Cardiac septum (tissue), 1 donor: ENCODE measurements around the gene GPR139. TPM values are rescaled to one million over a fixed set of nuclear protein-coding genes. Genes with fewer than 3 reads are reported as not detected.

Experiments
- DNase-seq: peaks from one replicate; pipeline ENCODE4 v3.0.0-alpha.2; 2020; ENCODE audit warnings: low spot score
- intact Hi-C: fragments of 100-400 bp; cut with DNase I; formaldehyde crosslinking; loops from one replicate; pipeline ENCODE4 v1.14.0; 2022
- long read RNA-seq: library from polyadenylated mRNA; unstranded; transcript quantifications from one replicate; pipeline ENCODE4 v2.0.0, GENCODE V29; 2021
- total RNA-seq: library from RNA; stranded (reverse); fragmentation: NEBNext Ultra II Directional; extraction: Animal tissue kit (Norgen Biotek cat#: 25700); gene quantifications from one replicate; pipeline ENCODE4 v1.2.1, GENCODE V29; 2021
- donor health status: DM: no; HTN: no; CAD: no.

Gene GPR139
- total RNA-seq, result not detected
- long read RNA-seq, result 0 reads

DNA sequence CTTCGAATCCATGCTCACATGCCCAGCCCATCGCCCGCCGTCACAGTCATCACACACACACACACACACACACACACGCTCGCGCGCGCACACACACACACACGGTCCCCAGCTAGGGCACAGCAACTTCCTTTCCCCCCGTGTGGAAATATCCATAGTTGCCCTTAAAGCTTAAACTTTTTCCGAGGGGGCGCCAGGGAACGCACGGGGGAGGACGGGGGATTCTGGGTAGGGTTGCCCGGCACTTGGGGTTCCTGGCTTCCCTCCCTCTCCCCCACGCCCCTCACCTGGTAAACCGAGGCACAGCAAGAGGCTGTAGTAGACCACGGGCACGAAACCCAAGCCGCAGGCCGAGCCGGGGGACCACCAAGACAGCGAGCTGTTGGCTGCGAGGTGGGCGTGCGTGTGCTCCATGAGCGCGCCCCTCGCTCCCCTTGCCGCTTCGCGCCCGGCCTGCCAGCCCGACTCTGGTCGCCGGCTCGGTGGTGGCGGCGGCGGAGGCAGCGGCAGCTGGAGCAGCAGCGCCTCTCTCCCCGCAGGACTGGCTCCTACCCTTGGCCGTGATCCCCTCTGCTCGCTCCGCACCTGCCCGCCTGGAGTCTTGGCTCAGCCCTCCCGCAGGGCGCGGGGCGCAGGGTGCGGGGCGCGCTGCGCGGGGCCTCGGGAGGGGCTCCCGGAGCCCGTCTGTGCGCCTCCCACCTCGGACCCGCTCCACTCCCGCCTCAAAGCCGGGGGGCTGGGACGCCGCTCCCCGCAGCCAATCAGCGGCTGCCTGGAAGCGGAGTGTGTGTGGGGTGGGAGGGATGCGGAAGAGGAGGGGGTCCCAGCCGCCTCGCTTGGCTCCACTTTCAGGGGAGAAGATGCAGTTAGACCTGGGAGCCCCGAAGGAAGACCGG is at the start of gene GPR139:
Gene GPR139 (minus strand): TSS at position 688 of the 896 bp plus-strand sequence. CDS start 274 bp downstream, at position 414.
- DNase-seq, result no peak
- intact Hi-C loops, result no loop called here

DNA sequence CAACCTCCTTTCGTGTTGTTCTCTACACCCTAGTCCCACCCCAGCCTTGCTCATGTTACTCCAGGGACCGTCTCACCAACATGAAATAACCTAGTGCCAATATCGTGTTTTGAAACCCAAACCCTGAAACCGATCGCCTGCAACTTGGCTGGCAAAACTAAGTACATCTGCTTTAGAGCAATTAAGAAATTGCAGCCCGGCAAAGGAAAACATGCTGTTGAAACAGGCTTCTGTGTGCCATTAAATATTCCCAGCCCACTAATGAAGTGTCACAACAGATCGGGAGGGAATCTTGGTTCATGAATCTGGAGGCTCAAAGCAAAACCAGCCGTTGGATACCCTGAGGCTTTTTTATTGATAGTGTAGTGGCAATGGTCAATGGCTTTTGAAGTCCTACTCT is 48.3 kb upstream of the GPR139 start:
- intact Hi-C loops, result no loop called here
- no peak for DNase-seq

DNA sequence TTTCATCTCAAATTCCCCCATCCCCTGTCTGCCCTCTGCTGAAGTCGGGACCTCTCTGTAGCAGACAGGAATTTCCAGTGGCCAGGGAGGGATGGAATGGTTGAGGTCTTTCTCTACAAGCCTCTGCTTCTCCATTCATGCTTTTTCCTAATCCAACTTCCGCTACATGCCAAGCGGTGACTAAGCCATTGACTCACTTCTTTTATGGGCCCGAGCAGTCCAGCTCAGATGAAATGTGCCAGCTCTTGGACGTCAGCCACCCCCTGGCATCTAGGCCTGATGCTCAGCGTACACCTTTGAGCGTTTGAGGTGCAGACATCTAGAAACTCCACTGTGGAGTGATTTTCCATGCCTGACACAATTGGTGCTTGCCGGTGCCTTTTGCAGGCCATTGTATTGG is 40.7 kb upstream of the GPR139 start:
- no peak for DNase-seq

DNA sequence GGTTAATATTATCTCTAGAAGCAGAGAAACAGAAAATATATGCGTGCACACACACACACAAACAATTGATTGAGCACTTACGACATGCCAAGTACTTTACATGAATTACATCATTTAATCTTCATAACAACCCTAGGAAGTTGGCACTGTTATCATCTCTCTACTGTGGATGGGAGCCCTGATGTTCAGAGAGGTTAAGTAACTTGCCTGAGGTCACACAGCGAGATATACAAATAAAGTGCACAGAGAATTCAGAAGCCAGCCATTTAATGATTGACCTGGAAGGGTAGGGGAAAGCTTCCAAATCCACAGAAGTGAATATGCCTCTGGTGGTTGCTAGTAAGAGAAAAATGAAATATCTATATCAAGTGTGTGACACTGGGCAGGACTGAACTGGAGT is 37.5 kb upstream of the GPR139 start:
- no peak for DNase-seq
- intact Hi-C loops, result no loop called here

More for the DNA sequence above, 40.7 kb upstream of the GPR139 start:
- intact Hi-C loops, result no loop called here

DNA sequence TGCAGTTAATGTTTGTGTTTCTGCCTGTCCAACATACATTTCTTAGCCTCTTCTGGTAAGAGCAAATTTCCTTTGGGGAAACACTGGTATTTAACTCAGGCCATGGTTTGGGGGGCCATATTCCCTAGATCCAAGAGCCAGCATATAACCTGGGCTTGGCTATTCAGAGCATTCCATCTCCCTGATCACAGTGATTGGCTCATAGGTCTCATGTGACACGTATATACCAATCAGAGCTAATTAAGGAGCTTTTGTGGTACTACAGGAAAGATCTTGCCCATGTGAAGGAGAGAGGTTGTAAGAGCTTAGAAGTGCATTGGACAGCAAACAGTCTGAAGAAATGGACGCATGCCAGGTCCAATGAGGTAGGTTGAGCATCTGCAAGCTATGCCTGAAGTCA is 33.4 kb upstream of the GPR139 start:
- intact Hi-C loops, result no loop called here
- no peak for DNase-seq

DNA sequence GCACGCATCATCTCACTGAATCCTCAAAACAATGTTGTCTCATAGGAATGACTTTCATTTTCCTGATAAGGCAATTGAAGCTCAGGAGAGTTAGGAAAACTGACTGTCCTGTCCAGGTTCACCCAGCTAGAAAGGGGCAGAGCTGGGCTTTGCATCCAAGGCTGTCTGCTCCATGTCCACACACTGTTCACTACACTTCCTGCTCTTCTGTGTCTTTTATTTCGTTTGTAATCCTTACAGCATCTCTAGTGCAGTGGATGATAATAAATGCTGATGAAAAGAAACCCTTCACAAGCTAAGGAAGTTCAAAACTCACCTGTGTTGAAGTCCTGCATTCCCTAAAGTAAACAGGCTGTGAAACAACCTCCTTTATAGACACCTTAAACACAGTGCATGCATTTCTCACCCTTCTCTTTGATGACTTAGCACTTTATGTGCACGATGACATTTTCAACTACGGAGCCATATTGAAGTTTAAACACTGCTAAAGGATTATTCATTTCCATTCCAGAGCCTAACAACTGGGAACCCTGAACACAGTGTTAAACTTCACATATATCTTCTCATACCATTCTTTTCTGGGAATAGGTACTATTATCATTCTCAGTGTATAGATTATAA is 31.0 kb upstream of the GPR139 start:
- intact Hi-C loops, result no loop called here
- no peak for DNase-seq

DNA sequence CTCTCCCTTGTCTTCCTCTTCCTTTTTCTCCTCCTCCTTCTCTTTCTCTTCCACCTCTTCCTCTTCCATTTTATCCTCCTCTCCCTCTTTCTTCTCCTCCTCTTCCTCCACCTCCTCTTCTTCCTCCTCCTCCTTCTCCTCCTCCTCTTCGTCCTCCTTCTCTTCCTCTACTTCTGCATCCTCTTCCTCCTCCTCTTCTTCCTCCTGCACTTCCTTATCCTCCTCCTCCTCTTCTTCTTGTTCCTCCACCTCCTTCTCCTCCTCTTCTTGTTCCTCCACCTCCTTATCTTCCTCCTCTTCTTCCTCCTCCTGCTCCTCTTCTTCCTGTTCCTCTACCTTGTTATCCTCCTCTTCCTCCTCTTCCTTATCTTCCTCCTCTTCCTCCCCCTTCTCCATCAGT is 28.8 kb upstream of the GPR139 start:
- no peak for DNase-seq
- intact Hi-C loops, result no loop called here

DNA sequence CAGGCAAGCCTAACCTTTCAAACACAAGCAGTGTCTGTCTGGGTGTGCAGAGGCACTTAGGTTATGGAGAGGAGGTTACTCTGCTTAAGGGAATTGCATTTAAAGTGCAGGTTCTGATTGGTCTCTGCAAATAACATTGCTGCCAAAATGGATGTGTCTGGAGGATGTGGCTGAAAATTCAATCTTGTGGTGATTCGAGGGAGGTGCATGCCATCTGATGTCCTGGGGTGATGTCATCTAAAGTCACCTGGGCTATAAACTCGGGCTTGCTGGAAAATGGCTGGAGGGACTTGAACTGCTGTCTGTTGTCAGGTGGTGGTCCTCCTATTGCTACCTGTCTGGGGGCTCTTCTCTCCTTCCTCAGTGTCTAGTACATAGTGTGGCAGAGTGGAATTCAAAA is 28.3 kb upstream of the GPR139 start:
- DNase-seq, result no peak
- intact Hi-C loops, result no loop called here

DNA sequence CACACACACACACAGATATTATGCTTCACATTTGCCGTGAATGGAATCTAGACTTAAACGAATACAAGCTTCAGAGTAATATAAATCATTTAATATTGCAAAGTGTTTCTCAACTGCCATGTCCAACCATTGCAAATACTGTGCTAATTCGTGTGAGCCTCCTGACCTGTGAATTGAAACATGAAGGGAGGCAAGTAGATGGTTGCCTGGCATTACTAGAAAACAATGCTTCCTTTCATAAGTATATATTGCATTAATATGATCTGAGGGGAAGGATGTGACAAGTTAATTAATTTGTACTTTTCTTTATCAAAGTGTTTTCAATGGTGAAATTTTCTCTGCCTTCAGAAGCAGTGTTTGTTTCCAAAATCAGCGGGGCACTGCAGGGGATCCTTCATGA is 25.7 kb upstream of the GPR139 start:
- intact Hi-C loops, result no loop called here
- no peak for DNase-seq

DNA sequence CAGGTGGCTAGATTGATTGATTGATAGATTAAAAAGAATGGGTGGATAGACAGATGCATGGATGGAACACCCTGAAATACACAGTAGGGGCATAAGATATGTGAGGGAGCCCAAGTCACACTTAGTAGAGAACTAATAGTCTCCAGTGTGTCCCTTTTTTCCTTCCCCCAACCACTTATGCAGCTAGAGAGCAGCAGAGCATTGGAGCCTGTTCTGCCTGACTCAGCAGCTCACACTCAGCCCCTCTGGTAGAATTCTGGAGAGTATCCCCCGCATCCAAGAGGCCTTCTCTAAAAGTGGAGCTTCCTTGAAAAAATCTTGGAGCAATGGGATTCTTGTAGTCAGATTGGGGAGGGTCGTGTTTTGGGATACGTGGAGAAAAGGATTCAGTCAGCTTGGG is 20.5 kb upstream of the GPR139 start:
- no peak for DNase-seq
- intact Hi-C loops, result no loop called here

DNA sequence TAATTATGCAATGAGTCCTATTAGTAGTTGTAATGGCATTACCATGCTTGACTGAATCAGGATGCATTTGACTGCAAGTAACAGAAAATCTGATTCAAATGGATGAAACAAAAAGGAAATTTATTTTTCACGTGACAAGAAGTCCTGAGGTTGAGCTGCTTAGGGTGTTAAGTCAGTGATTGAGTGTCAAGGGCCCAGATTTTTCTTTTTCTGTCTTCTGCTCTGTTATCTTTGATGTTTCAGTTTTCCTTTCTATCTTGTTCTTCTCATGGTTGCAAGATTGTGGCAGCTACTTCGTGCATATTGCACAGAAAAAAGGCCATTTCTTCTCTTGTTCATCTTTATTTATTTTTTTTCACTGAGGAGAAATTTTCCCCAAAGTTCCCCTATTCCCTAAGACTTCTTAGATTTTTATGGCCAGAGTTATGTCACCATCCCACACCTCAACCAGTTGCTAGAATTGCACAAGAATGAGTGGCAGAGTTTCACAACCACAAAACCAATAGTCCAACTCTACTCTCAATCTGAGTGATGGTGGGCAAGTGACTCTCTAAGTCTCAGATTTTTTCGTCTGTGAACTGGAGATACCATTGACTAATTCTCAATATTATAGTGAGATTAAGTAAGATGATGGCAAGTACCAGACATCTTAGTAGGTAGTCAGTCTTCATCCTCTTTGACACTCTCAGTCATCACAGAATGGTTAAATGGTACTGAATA is 15.7 kb upstream of the GPR139 start:
- intact Hi-C loops, result no loop called here
- DNase-seq, result no peak

DNA sequence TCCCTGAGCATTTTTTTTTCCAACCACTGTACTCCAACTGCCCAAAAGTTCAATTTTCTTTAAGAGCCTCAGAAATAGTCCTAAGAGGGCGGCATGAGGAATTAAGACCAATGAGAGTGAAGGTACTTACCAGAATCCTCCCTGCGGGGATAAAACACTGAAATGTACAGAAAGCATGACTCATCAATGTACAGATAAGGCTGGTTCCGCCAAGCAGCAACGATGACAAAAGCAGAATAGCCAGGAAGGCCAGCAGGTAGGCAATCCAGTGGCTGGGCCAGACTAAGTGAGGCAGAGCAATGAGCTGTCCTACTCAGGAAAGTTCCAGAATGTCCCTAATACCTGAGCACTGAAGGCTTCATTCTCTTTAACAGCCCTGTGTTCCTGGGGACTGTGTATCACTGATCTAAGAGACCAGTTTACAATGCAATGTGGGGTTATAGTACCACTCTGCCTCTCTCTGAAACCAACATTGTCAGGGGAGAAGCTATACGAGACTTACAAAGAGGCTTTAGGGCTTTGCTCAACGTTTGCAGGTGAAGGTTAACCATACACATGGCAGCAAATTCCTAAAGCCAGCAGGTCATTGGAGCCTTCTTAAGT is 11.0 kb upstream of the GPR139 start:
- intact Hi-C loops, result no loop called here

DNA sequence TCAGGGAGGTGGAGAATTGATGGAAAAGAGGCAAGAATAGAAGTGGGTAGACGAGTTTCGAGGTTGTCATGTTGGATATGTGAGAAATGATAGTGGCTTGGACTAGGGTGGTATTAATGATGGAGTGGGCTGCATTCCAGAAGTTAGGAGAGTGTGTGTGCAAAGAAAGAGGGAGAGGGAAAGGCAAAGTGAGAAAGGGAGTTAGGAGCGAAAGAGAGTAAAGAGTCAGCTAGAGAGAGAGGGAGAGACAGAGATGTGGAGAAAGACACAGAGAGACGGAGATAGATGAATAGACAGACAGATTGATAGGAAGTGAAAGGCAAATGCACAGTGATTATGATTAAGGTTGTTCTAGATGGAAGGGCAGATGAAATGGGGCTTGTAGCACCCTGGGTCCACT is 5.4 kb upstream of the GPR139 start:
- intact Hi-C loops, result no loop called here
- DNase-seq, result no peak

More for the DNA sequence above, 11.0 kb upstream of the GPR139 start:
- no peak for DNase-seq

DNA sequence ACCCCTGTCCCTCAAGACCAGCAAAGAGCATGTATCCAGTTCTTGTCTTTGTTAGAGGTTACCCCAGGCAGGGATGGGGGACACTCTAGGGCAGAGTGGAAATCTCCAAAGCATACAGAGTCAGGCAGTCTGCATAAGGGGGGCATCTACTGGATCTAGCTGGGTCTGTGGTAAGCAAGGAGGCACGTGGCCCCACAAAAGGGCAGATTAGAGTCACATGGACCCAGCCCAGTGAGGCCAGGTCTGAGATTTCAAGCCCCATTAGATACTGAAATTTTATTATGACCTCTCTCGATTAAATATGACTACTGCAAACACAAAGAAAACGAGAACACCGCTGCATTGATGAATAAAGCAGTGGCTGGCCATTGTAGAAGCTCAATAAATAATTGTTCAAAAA is 1.6 kb upstream of the GPR139 start:
- intact Hi-C loops, result no loop called here
- DNase-seq, result no peak

DNA sequence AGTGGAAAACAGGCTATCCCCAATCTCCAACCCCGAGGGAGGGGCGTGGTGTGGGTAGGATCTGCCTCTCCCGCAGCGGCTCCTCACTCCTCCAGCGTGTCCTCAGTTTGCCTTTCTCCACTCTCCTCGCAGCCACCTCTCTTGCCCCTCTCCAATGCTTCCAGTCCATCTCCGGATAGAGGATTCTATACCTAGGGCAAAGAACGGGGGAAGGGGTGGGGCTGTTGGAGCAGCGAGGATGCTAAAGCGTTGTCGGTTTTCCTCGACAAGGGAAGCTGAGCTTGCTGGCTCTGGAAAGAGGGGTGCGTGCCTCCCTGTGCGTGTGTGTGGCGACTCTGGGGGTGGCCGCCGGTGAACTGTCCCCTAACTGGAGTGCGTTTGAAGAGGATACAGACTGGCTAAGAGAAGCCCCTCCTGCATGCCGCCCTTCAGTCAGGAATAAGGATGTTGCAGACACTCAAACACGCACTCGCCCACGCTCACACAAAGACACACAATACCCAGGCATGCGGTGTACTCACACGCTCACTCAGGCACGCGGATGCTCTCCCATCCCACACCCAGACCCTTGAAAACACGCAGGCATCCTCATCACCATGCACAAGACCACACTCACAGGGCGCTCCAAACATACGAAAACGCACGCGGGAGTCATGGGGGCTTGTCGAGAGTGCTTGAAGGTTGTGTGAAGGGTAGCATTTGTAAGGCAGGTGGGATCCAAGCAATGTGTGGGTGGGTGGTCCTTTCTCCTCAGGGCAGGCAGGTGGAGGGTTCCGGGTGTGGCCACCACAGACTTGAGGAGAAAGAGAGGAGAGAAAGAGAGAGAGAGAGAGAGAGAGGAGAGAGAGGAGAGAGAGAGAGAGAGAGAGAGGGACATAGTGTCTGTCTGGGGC is 655 bp upstream of the GPR139 start:
- intact Hi-C loops, result no loop called here
- DNase-seq, result no peak

DNA sequence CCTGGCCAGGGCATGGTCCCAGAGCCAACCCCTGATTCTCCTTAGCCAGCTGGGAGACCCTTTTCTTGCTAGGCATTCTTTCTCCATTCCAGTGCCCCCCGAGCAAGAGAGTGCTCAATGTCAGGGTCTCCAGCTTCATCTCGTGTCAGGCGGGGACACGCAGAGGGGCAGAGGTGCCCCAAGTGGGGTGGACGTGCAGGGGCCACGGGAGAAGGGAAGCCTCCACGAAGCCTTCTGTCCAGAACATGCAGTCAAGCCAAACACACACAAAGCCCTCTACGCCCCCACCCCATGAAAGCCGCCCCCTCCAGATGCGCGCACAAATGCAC is 852 bp downstream of the GPR139 start:
- intact Hi-C loops, result no loop called here
- DNase-seq, result no peak

DNA sequence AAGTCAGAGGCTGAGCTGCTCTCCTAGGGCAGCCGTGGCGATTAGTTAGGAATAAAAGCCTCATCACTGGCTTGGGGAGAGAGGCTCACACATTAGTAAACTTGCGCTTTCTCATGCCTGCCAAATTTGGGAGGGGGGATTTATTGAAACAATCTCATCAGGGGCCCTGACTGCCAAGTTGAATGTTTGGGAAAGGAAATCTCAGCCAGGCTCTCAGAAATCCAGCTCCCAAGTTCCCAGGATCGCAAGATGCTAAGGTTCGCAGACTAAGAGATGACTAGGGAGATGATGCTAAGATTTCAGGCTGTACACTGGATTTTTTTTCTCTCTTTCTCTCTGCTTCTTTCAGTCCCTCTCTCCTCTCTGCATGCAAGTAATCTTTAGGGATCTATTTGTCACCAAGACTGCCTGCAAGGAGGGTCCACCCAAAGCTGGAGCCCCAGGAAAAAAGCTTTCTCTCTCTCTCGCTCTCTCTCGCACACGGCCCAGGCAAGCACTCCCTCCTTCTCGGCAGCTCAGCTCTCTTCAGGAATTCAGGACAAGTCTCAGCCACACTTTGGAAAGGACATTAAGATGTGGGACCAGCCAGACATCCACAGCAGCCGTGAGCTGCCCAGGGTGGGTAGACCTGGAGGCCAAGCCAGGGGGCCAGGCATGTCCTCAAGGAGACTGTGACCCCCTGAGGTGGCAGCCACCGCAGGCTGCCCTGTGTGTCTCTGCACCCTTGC is 1.4 kb downstream of the GPR139 start:
- no peak for DNase-seq
- intact Hi-C loops, result no loop called here

DNA sequence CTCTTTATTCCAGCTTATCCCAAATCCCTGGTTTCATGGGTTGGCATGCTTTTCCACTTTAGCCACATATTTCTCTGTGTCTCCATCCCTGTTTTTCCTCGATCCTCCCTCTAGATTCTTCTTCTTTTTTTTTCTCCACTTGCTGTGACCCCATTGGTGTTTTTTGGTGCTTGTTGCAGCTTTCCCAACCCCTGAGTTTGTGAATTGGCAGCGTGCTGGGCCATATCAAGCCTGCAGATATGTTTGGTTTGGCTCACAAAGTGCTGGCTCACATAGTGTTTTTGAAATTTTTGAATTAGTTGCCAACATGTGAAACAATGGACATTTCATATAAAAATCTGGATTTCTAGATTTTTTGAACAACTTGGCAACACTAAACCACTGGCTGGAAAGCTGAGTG is 8.8 kb downstream of the GPR139 start:
- no peak for DNase-seq
- intact Hi-C loops, result no loop called here

DNA sequence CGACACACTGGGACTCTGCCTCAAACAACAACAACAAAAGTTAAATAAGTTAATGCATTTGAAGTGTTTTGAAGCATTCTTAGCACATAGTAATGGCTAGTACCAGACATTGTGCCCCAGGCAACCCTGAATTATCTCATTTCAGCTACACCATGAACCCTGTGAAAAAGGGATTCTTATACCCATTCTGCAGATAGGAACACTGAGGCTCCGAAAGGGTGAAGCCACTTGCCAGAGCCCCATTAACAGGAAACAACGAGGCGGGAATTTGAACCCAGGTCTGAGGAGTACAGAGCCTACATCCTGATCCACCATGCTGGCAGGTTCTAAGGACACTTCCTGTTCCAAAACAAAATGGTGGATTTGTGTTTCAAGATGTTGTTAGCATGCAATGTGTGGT is 9.2 kb downstream of the GPR139 start:
- intact Hi-C loops, result no loop called here
- DNase-seq, result no peak
